Testis (tissue), 2 donors: ENCODE measurements around the gene GRIN2C.

Source experiments
- CTCF ChIP-seq, 3 experiments: fragments of 450-650 bp in 2 of 3; fragments of 200-600 bp in 1 of 3; sonication (generic) in 1 of 3; IDR thresholded peaks; one replicate each; pipeline ENCODE4 v1.5.1; 2016 to 2019; ENCODE audit warnings: antibody characterized with exemption in 3 of 3, mild to moderate bottlenecking in 2 of 3, moderate library complexity in 1 of 3
- POLR2A ChIP-seq: fragments of 450-650 bp; IDR thresholded peaks from one replicate; pipeline ENCODE4 v1.6.1; 2017; ENCODE audit warnings: antibody characterized with exemption, mild to moderate bottlenecking, moderate library complexity

GRCh38 chr17:74804683-74805082 lies 55.0 kb downstream of the GRIN2C start:
- TF ChIP-seq POLR2A (no peak), CTCF (IDR thresholded peaks at IDR 0.05) (no peak)
